NCI-H82 treated with DMSO at 0.1 percent for 48 hours (cell line): ENCODE data around the gene DUS1L.

Experiments used
- DNase-seq: peaks from one replicate; lab custom pipeline; 2025; ENCODE audit not compliant: unreplicated experiment; lab: John Stamatoyannopoulos, UW

DUS1L gene

GRCh38 chr17:82101301-82101715 lies 35.7 kb upstream of the DUS1L start:
- no peak for DNase-seq

GRCh38 chr17:82100502-82101298 lies 35.1 kb upstream of the DUS1L start:
- no peak for DNase-seq

GRCh38 chr17:82098939-82099763 lies 33.5 kb upstream of the DUS1L start:
- DNase-seq, result no peak

GRCh38 chr17:82098169-82098938 lies 32.8 kb upstream of the DUS1L start, which contains the start of gene FASN:
Gene FASN (minus strand): TSS chr17:82098236. CDS start chr17:82096445, 1,791 bp downstream.
- peak; percentile 80 for DNase-seq

- no peak for DNase-seq
These were observed 32.2 kb upstream of the DUS1L start for GRCh38 chr17:82097919-82098168.

GRCh38 chr17:82097184-82097918 lies 31.7 kb upstream of the DUS1L start:
- DNase-seq, result no peak

- no peak for DNase-seq
These were observed 31.1 kb upstream of the DUS1L start for GRCh38 chr17:82096709-82097183.

GRCh38 chr17:82095777-82096708 lies 30.4 kb upstream of the DUS1L start:
- no peak for DNase-seq

- DNase-seq, result no peak
These were observed 29.6 kb upstream of the DUS1L start for GRCh38 chr17:82094931-82095776.

GRCh38 chr17:82092995-82093751 lies 27.6 kb upstream of the DUS1L start:
- no peak for DNase-seq

GRCh38 chr17:82092628-82092994 lies 27.0 kb upstream of the DUS1L start:
- DNase-seq, result no peak

- DNase-seq, result no peak
These were observed 26.5 kb upstream of the DUS1L start for GRCh38 chr17:82092094-82092586.

- no peak for DNase-seq
These were observed 25.9 kb upstream of the DUS1L start for GRCh38 chr17:82091264-82092066.

- no peak for DNase-seq
These were observed 25.1 kb upstream of the DUS1L start for GRCh38 chr17:82090549-82091263.

GRCh38 chr17:82089723-82090548 lies 24.3 kb upstream of the DUS1L start:
- DNase-seq, result no peak
